OCI-LY3 (cell line): ENCODE measurements around the gene CRIP3.
A peak's percentile ranks its signal among the peaks of the same experiment; 100 is the strongest.

Source experiments
- H2AFZ ChIP-seq: fragments of 200-600, 300-600 bp; shearing (Covaris generic); 2 replicates; pipeline ENCODE4 v1.6.0; 2014; ENCODE audit warnings: antibody characterized with exemption, low read depth, low read length
- H3K27ac ChIP-seq: fragments of 200-600, 300-600 bp; sonication (generic); 2 replicates; pipeline ENCODE4 v1.5.1; 2014; ENCODE audit warnings: mild to moderate bottlenecking, low read length, moderate library complexity, mixed read lengths
- H3K27me3 ChIP-seq: fragments of 200-600, 300-600 bp; sonication (generic); 2 replicates; pipeline ENCODE4 v1.6.1; 2014; ENCODE audit warnings: low read depth, low read length, mixed read lengths
- H3K36me3 ChIP-seq: fragments of 200-600, 300-600 bp; sonication (generic); replicated peaks from 2 replicates; pipeline ENCODE3; 2014; ENCODE audit warnings: low read depth, low read length, mixed read lengths
- H3K4me1 ChIP-seq: fragments of 300-600, 200-600 bp; sonication (generic); 2 replicates; pipeline ENCODE4 v1.6.1; 2014; ENCODE audit warnings: low read length, mixed read lengths
- H3K4me2 ChIP-seq: fragments of 200-600, 300-600 bp; sonication (generic); 2 replicates; pipeline ENCODE4 v1.6.1; 2014; ENCODE audit warnings: low read length, mixed read lengths
- H3K4me3 ChIP-seq: fragments of 300-600, 200-600 bp; sonication (generic); 2 replicates; pipeline ENCODE4 v1.5.1; 2014; ENCODE audit warnings: antibody characterized with exemption, mild to moderate bottlenecking, low read length, moderate library complexity
- H3K79me2 ChIP-seq: fragments of 300-600, 200-600 bp; shearing (Covaris generic); 2 replicates; pipeline ENCODE4 v1.6.1; 2014; ENCODE audit warnings: mild to moderate bottlenecking, low read length, mixed read lengths
- H3K9ac ChIP-seq: fragments of 300-600, 200-600 bp; shearing (Covaris generic); 2 replicates; pipeline ENCODE4 v1.6.0; 2014; ENCODE audit warnings: mild to moderate bottlenecking, low read length, moderate library complexity
- H3K9me3 ChIP-seq: fragments of 200-600, 300-600 bp; shearing (Covaris generic); 2 replicates; pipeline ENCODE4 v1.6.1; 2014; ENCODE audit warnings: low read length, mixed read lengths; ENCODE audit not compliant: insufficient read depth
- H4K20me1 ChIP-seq: fragments of 200-600, 300-600 bp; sonication (generic); 2 replicates; pipeline ENCODE4 v1.6.1; 2016; ENCODE audit warnings: low read length, mixed read lengths; ENCODE audit not compliant: insufficient read depth
- CTCF ChIP-seq: fragments of 200-600, 300-600 bp; sonication (generic); IDR thresholded peaks from 2 replicates; pipeline ENCODE4 v1.5.1; 2014; ENCODE audit warnings: antibody characterized with exemption, low read length, low read depth
- EZH2phosphoT487 ChIP-seq: fragments of 200-600 bp; shearing (Covaris generic); IDR thresholded peaks from 2 replicates; pipeline ENCODE4 v1.6.1; 2018; ENCODE audit warnings: antibody characterized with exemption, mixed run types, low read depth

Gene CRIP3

GRCh38 chr6:43265564-43265963, 43.1 kb downstream of the CRIP3 start:
- H3K79me2 ChIP-seq = no peaks in the 10 kb centered on the region
- TF ChIP-seq CTCF (peak; percentile 22; the same call in 1 of the 2 replicates), EZH2phosphoT487 (no peak)
- H3K27me3 ChIP-seq = peaks cover 9% of the 10 kb centered on the region; the same call in 1 of the 2 replicates
- H2AFZ ChIP-seq = no peak overlapping the region
- no peaks in the 10 kb centered on the region for H4K20me1 ChIP-seq
- H3K36me3 ChIP-seq = no peaks in the 10 kb centered on the region
- H3K4me1 ChIP-seq = peaks cover 43% of the 10 kb centered on the region
- no peaks in the 10 kb centered on the region for H3K9me3 ChIP-seq
- H3K4me2 ChIP-seq = no peak overlapping the region
- H3K27ac ChIP-seq = no peak overlapping the region
- no peak overlapping the region for H3K4me3 ChIP-seq
- H3K9ac ChIP-seq = no peak overlapping the region

- Histone ChIP-seq H3K36me3 (no peaks in the 10 kb centered on the region), H3K4me2 (no peak overlapping the region), H3K4me3 (no peak overlapping the region), H2AFZ (no peak overlapping the region), H3K9me3 (no peaks in the 10 kb centered on the region), H3K4me1 (peaks cover 34% of the 10 kb centered on the region), H3K79me2 (no peaks in the 10 kb centered on the region), H3K9ac (no peak overlapping the region), H3K27me3 (peaks cover 9% of the 10 kb centered on the region; the same call in 1 of the 2 replicates), H4K20me1 (no peaks in the 10 kb centered on the region), H3K27ac (no peak overlapping the region)
- TF ChIP-seq CTCF (no peak), EZH2phosphoT487 (no peak)
These were observed 44.0 kb downstream of the CRIP3 start for GRCh38 chr6:43264599-43265145.

- Histone ChIP-seq H3K9me3 (no peaks in the 10 kb centered on the region), H3K79me2 (no peaks in the 10 kb centered on the region), H3K4me1 (peaks cover 23% of the 10 kb centered on the region), H3K9ac (no peak overlapping the region), H3K36me3 (no peaks in the 10 kb centered on the region), H3K27ac (no peak overlapping the region), H3K27me3 (0 out of 2 replicates have a peak, but pooled peaks cover 3% of the 10 kb centered on the region), H3K4me3 (no peak overlapping the region), H2AFZ (peak overlapping the region; percentile 85), H4K20me1 (no peaks in the 10 kb centered on the region), H3K4me2 (peak overlapping the region; percentile 23; the same call in 1 of the 2 replicates)
- peak; percentile 98 for TF ChIP-seq CTCF
- TF ChIP-seq EZH2phosphoT487 = no peak
These were observed 45.1 kb downstream of the CRIP3 start for GRCh38 chr6:43263314-43264178.

GRCh38 chr6:43262780-43263313, 45.8 kb downstream of the CRIP3 start:
- no peaks in the 10 kb centered on the region for H4K20me1 ChIP-seq
- H3K27me3 ChIP-seq = no peaks in the 10 kb centered on the region
- no peaks in the 10 kb centered on the region for H3K9me3 ChIP-seq
- no peaks in the 10 kb centered on the region for H3K36me3 ChIP-seq
- H3K4me1 ChIP-seq = peaks cover 20% of the 10 kb centered on the region
- no peak overlapping the region for H3K27ac ChIP-seq
- H3K9ac ChIP-seq = no peak overlapping the region
- no peak overlapping the region for H3K4me3 ChIP-seq
- H2AFZ ChIP-seq = no peak overlapping the region
- TF ChIP-seq EZH2phosphoT487 = no peak
- TF ChIP-seq CTCF = no peak
- H3K4me2 ChIP-seq = no peak overlapping the region
- H3K79me2 ChIP-seq = no peaks in the 10 kb centered on the region
